ENCODE results near the gene UBL5. TPM values are rescaled to one million over a fixed set of nuclear protein-coding genes. Genes with fewer than 3 reads are reported as not detected.

UBL5 gene
- polyA plus RNA-seq, 1 donor from 2014 or later, result 1,364 TPM

DNA sequence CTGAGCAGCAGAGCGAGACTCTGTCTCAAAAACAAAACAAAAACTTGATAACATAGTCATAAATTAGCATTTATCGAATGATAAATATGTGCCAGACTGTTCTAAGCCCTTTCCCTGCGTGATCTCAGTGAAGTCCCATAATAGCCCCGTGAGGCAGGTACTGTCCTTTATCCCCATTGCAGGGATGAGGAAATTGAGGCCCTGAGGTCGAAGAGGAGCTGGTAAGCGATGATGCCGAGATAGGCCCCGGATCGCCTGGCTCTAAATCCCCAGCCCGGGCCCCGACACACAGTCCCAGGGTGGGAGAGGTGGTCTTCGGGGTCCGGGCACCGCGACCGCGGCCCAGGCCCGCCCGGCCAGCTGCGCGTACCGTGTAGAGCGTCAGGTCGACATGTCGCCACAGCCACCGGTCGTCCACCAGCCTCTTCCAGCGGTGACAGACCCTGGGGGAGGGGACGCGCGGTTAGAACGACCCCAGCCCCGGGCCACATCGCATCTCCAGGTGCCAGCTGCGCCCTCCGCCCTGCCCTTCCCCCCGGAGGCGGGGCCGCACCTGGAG lies 9.5 kb upstream of the UBL5 start:
- Histone ChIP-seq H3K9me2 (ENCODE audit: insufficient read depth, low read length) (no peaks in the 10 kb centered on the region), H3K4me2 (ENCODE audit: low read length) (peak overlapping the region; percentile 82), H3K36me3 (ENCODE audit: insufficient read depth, low read length) (no peaks in the 10 kb centered on the region), H3F3A (ENCODE audit: insufficient read depth, low read length, poor library complexity, severe bottlenecking) (no peaks in the 10 kb centered on the region), H3K79me2 (replicated peaks; ENCODE audit: insufficient read depth, low read length) (peaks cover 19% of the 10 kb centered on the region), H3K9me3 (ENCODE audit: low read length) (no peaks in the 10 kb centered on the region), H4K20me1 (ENCODE audit: insufficient read depth) (no peaks in the 10 kb centered on the region), H3K27me3 (ENCODE audit: insufficient read depth, low read depth, low read length) (no peaks in the 10 kb centered on the region), H3K9ac (ENCODE audit: low read length) (peak overlapping the region; percentile 85), H3K27ac (ENCODE audit: low read length) (peak overlapping the region; percentile 91), H2AFZ (ENCODE audit: low read depth, low read length) (peak overlapping the region; percentile 86), H3K4me3 (ENCODE audit: low read length) (peak overlapping the region; percentile 98)
- TF ChIP-seq EP300 (conservative IDR thresholded peaks at IDR 0.05; ENCODE audit: poor library complexity, severe bottlenecking), result no peak
- TF ChIP-seq CTCF (IDR thresholded peaks at IDR 0.05; ENCODE audit: poor library complexity, severe bottlenecking), result no peak
- TF ChIP-seq, protein P1, sequence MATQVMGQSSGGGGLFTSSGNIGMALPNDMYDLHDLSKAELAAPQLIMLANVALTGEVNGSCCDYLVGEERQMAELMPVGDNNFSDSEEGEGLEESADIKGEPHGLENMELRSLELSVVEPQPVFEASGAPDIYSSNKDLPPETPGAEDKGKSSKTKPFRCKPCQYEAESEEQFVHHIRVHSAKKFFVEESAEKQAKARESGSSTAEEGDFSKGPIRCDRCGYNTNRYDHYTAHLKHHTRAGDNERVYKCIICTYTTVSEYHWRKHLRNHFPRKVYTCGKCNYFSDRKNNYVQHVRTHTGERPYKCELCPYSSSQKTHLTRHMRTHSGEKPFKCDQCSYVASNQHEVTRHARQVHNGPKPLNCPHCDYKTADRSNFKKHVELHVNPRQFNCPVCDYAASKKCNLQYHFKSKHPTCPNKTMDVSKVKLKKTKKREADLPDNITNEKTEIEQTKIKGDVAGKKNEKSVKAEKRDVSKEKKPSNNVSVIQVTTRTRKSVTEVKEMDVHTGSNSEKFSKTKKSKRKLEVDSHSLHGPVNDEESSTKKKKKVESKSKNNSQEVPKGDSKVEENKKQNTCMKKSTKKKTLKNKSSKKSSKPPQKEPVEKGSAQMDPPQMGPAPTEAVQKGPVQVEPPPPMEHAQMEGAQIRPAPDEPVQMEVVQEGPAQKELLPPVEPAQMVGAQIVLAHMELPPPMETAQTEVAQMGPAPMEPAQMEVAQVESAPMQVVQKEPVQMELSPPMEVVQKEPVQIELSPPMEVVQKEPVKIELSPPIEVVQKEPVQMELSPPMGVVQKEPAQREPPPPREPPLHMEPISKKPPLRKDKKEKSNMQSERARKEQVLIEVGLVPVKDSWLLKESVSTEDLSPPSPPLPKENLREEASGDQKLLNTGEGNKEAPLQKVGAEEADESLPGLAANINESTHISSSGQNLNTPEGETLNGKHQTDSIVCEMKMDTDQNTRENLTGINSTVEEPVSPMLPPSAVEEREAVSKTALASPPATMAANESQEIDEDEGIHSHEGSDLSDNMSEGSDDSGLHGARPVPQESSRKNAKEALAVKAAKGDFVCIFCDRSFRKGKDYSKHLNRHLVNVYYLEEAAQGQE (IDR thresholded peaks at IDR 0.05; ENCODE audit: borderline replicate concordance), result no peak
- no peak for TF ChIP-seq TAF1 (IDR thresholded peaks at IDR 0.05; ENCODE audit: low read depth)
- TF ChIP-seq RAD21 (conservative IDR thresholded peaks at IDR 0.05), result no peak
- TF ChIP-seq MXI1 (conservative IDR thresholded peaks at IDR 0.05; ENCODE audit: poor library complexity, severe bottlenecking), result no peak
- no peak for TF ChIP-seq SMC3 (conservative IDR thresholded peaks at IDR 0.05; ENCODE audit: poor library complexity)
- TF ChIP-seq EZH2 (IDR thresholded peaks at IDR 0.05; ENCODE audit: borderline replicate concordance, insufficient read depth, low read length, poor library complexity, severe bottlenecking), result no peak
- TF ChIP-seq POLR2AphosphoS5 (IDR thresholded peaks at IDR 0.05), result no peak

DNA sequence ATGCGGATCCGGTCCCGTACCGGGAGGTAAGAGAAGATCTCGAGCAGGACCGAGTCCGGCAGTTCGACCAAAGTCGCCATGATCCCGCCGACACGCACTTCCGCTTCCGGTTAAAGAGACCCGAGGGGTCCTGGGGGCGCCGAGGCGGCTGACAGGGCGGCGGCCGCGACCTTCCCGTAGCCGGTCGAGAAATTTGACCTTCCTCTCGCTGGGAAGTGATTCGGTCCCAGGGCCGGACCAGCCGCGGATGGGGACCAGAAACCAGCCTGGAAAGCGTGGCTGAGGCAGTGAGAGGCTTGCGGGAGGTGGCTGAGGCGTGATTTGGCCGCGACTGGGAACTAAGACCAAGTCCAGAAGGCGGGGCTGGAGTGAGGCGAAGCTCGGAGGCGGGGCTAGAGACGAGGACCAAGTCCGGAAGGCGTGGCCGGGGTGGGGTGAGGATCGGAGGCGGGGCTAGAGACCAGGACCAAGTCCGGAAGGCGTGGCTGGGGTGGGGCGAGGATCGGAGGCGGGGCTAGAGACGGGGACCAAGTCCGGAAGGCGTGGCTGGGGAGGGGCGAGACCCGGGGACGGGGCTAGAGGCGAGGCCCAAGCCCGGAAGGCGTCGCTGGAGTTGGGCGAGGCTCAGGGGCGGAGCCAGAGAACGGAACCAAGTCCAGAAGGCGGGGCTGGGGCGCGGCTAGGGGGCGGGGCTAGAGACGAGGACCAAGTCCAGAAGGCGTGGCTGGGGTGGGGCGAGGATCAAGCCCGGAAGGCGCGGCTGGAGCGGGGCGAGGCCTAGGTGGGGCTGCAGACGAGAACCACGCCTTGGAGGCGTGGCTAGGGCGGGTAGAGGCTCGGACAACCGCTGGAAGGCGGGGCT lies 8.8 kb upstream of the UBL5 start, which contains the start of gene FBXL12:
TSS of gene FBXL12 (minus strand) at position 346 of the 862 bp plus-strand sequence. CDS start at position 80, 266 bp downstream.
- no peaks in the 10 kb centered on the region for H4K20me1 ChIP-seq (ENCODE audit: insufficient read depth)
- peaks cover 19% of the 10 kb centered on the region for H3K79me2 ChIP-seq (replicated peaks; ENCODE audit: insufficient read depth, low read length)
- TF ChIP-seq CTCF (IDR thresholded peaks at IDR 0.05; ENCODE audit: poor library complexity, severe bottlenecking), result no peak
- TF ChIP-seq EP300 (conservative IDR thresholded peaks at IDR 0.05; ENCODE audit: poor library complexity, severe bottlenecking), result peak; percentile 72
- peak; percentile 91 for TF ChIP-seq POLR2AphosphoS5 (IDR thresholded peaks at IDR 0.05)
- TF ChIP-seq, protein P1 (IDR thresholded peaks at IDR 0.05; ENCODE audit: borderline replicate concordance), result peak; percentile 80
- peak; percentile 84 for TF ChIP-seq MXI1 (conservative IDR thresholded peaks at IDR 0.05; ENCODE audit: poor library complexity, severe bottlenecking)
- peak within 1 kb of the TSS; percentile 82 for H3K4me2 ChIP-seq (ENCODE audit: low read length)
- H3F3A ChIP-seq (ENCODE audit: insufficient read depth, low read length, poor library complexity, severe bottlenecking), result no peaks in the 10 kb centered on the region
- H2AFZ ChIP-seq (ENCODE audit: low read depth, low read length), result peak within 1 kb of the TSS; percentile 86
- H3K27me3 ChIP-seq (ENCODE audit: insufficient read depth, low read depth, low read length), result no peaks in the 10 kb centered on the region
- H3K9ac ChIP-seq (ENCODE audit: low read length), result peak within 1 kb of the TSS; percentile 85
- peak within 1 kb of the TSS; percentile 98 for H3K4me3 ChIP-seq (ENCODE audit: low read length)
- no peaks in the 10 kb centered on the region for H3K9me2 ChIP-seq (ENCODE audit: insufficient read depth, low read length)
- peak within 1 kb of the TSS; percentile 91 for H3K27ac ChIP-seq (ENCODE audit: low read length)
- no peaks in the 10 kb centered on the region for H3K9me3 ChIP-seq (ENCODE audit: low read length)
- H3K36me3 ChIP-seq (ENCODE audit: insufficient read depth, low read length), result no peaks in the 10 kb centered on the region
